Body of pancreas (tissue), 4 donors: Measurements from ENCODE around the gene ATP9B.

ENCODE experiments used
- CTCF ChIP-seq, 7 experiments: fragments of 450-650 bp in 4 of 7; fragments of 200-600 bp in 3 of 7; sonication (generic) in 3 of 7; IDR thresholded peaks; one replicate each; pipeline ENCODE4 v1.5.1; 2016 to 2019; ENCODE audit warnings: antibody characterized with exemption in 7 of 7
- POLR2A ChIP-seq, 3 donors: fragments of 450-650 bp; IDR thresholded peaks; one replicate each; pipeline ENCODE4 v1.6.1; 2016; ENCODE audit warnings: antibody characterized with exemption in 3 of 3, mild to moderate bottlenecking in 2 of 3

DNA sequence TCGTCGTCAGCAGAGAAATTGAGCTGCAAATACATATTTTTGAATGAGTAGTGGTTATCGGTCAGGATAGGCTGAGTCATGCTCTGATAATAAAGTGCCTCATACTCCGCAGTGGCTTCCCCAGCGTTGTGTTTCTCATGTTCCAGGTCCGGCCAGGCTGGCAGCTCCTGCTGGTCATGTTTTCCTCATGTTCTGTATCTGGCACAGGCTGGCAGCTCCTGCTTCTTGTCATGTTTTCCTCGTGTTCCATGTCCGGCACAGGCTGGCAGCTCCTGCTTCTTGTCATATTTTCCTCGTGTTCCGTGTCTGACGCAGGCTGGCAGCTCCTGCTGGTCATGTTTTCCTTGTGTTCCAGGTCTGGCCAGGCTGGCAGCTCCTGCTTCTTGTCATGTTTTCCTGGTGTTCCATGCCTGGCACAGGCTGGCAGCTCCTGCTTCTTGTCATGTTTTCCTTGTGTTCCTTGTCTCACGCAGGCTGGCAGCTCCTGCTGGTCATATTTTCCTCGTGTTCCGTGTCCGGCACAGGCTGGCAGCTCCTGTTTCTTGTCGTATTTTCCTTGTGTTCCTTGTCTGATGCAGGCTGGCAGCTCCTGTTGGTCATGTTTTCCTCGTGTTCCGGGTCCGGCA, 148.9 kb downstream of the ATP9B start:
- TF ChIP-seq CTCF (IDR thresholded peaks at IDR 0.05) (no peak), POLR2A (IDR thresholded peaks at IDR 0.05) (no peak)
